Memory B cell (primary cell): ENCODE measurements around the gene SYMPK.

Experiments
- ATAC-seq: fragments of 150-1000 bp; cut with Tn5 transposase; 2 replicates; pipeline ENCODE4 v1.10.0; 2021; ENCODE audit warnings: low read depth, mild to moderate bottlenecking, moderate library complexity
- DNase-seq, 2 donors: peaks; one replicate each; pipeline ENCODE4 v3.0.0; 2022; ENCODE audit warnings: low spot score in 2 of 2
- H3K27ac Mint-ChIP-seq: one replicate; pipeline ENCODE4 v1.8.0; 2022; ENCODE audit warnings: mild to moderate bottlenecking, moderate library complexity, mixed read lengths
- H3K27me3 Mint-ChIP-seq: one replicate; pipeline ENCODE4 v1.8.0; 2022; ENCODE audit warnings: mixed read lengths
- H3K36me3 Mint-ChIP-seq: one replicate; pipeline ENCODE4 v1.8.0; 2022; ENCODE audit warnings: mild to moderate bottlenecking, mixed read lengths
- H3K4me1 Mint-ChIP-seq: one replicate; pipeline ENCODE4 v1.8.0; 2022; ENCODE audit warnings: mixed read lengths
- H3K4me3 Mint-ChIP-seq: one replicate; pipeline ENCODE4 v1.8.0; 2022; ENCODE audit warnings: mild to moderate bottlenecking, moderate library complexity, mixed read lengths
- H3K9me3 Mint-ChIP-seq: one replicate; pipeline ENCODE4 v1.8.0; 2022; ENCODE audit warnings: mixed read lengths

Gene SYMPK

DNA sequence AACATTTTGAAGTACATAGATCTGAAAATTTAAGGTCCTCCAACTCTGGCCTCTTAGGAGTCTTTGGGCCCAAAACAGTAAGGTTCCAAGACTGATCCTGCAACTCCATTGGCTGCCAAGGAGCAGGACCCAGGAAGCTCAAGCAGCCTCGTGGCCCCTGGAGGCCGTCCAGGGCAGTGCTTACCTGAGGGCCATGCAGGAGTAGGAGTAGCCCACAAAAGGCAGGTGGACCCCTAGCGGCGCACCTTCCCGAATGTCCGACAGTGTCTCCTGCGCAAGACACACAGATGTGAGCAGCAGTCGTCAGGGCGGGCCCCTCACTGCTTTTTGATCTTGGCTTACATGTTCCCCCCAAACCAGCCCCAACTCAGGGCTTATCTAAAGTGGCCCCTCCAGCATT is 88.2 kb downstream of the SYMPK start:
- H3K4me3 Mint-ChIP-seq, result no peak overlapping the region
- no peak for ATAC-seq
- H3K27ac Mint-ChIP-seq, result no peak overlapping the region
- H3K4me1 Mint-ChIP-seq, result peaks cover 21% of the 10 kb centered on the region
- DNase-seq, result no peak
- H3K9me3 Mint-ChIP-seq, result no peaks in the 10 kb centered on the region
- peaks cover 13% of the 10 kb centered on the region for H3K36me3 Mint-ChIP-seq
- peaks cover 6% of the 10 kb centered on the region for H3K27me3 Mint-ChIP-seq

DNA sequence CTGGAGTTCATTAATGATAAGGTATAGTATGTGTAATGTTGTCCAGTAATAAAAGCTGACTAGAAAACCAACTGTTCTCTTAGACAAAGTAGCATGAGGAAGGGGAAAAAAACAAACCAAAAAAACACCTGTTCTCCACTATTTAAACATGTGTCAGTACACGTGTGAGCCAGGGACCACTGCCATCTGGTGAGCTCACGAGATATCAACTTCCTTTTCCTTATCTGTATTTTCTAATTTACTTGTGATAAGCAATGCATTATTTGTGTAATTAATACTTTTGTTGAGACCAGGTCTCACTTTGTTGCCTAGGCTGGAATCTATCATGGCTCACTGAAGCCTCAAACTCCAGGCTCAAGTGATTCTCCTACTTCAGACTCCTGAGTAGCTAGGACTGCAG is 89.6 kb downstream of the SYMPK start:
- ATAC-seq, result no peak
- peaks cover 7% of the 10 kb centered on the region for H3K36me3 Mint-ChIP-seq

DNA sequence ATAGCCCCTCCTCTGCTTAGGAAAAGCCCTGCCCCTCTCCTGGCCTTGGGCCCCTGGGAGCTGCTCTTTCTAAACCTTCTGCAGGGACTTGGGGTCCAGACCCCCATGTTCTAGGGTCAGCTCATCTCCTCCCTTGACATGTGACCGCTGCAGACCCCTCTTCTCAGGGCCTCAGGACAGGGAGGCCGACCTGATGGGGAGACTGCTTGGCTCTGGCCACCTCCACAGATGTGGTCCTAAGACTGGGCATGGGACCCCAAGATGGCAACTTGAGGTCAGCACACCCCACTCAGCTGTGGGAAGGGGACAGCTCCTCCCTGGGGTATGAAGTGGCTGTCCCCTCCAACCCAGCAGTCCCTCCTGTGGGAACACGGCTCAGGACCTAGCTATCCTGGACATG is 90.0 kb downstream of the SYMPK start:
- no peak overlapping the region for H3K27ac Mint-ChIP-seq
- DNase-seq (no peak), ATAC-seq (no peak)
- H3K27me3 Mint-ChIP-seq, result no peaks in the 10 kb centered on the region
- peaks cover 16% of the 10 kb centered on the region for H3K4me1 Mint-ChIP-seq
- no peaks in the 10 kb centered on the region for H3K9me3 Mint-ChIP-seq
- no peak overlapping the region for H3K4me3 Mint-ChIP-seq
- peaks cover 6% of the 10 kb centered on the region for H3K36me3 Mint-ChIP-seq

More for the DNA sequence above, 89.6 kb downstream of the SYMPK start:
- peaks cover 16% of the 10 kb centered on the region for H3K4me1 Mint-ChIP-seq
- no peaks in the 10 kb centered on the region for H3K27me3 Mint-ChIP-seq
- DNase-seq, result no peak
- H3K9me3 Mint-ChIP-seq, result no peaks in the 10 kb centered on the region
- H3K4me3 Mint-ChIP-seq, result no peak overlapping the region
- no peak overlapping the region for H3K27ac Mint-ChIP-seq

DNA sequence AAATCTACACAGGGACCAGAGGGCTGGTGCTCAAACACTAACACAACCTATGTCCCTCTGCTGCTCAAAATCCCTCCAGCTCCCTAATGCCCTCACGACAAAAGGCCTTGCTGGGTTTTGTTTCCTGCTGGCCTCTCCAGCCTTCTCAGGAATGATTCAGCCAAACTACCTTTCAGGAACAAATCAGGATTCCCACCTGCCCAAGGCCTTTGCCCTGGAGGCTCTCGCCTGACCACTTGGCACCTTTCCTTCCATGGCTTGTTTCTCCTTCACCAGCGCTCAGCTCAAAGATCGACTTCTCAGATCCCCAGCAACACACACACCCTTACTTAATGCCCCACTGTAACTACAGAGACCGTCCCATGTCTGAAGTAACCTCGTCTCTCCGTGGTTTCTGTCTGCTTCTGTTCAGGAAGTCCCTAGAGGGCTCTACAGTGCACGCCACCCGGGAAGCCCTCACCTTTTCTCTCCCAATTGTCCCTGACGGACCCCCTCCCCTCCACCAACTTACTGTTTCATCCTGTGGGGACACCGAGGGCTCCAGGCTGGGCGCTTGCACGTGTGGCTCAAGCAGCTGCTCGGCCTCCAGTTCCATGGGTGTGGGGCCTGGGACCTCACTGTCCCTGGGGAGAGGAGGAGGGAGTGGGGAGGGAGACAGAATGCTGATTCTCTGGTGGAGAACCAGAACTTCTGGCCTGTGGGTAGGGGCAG is 90.7 kb downstream of the SYMPK start:
- Mint-ChIP-seq H3K36me3 (peaks cover 5% of the 10 kb centered on the region), H3K4me1 (peaks cover 18% of the 10 kb centered on the region), H3K4me3 (peak overlapping the region; percentile 24), H3K27ac (peak overlapping the region; percentile 23), H3K27me3 (peaks cover 2% of the 10 kb centered on the region), H3K9me3 (no peaks in the 10 kb centered on the region)
- ATAC-seq (no peak), DNase-seq (no peak)

DNA sequence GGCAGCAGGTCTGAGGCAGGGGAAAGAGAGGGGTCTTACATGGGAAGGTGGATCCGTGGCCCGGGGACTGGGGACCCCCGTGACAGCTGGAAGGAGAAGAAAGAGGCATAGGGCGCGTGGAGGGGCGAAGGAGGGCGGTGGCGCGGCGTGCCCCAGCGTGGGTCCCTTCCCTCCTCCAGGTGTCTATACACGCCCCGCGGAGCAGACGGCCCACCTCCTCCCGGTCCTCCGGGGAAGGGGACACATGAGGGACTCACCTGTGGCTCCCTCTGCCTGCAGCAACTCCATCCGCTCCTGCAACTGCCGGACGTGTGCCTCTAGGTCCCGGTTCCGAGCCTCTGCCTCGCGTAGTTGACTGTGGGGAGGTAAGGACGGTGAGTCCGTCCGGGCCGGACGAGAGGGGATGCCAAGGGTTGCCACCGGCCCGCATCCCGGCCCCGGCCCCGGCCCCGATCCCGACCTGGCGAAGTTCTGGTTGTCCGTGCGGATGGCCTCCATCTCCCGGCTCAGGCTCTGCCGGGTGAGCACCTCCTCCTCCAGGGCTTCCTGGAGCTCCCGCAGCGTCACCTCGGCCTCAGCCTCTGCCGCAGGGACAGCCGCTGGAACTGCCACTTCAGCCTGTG is 91.5 kb downstream of the SYMPK start:
- Mint-ChIP-seq H3K36me3 (no peaks in the 10 kb centered on the region), H3K27ac (peak overlapping the region; percentile 85), H3K4me1 (peaks cover 19% of the 10 kb centered on the region), H3K9me3 (no peaks in the 10 kb centered on the region), H3K27me3 (peaks cover 3% of the 10 kb centered on the region), H3K4me3 (peak overlapping the region; percentile 93)
- no peak for DNase-seq
- ATAC-seq, result no peak

DNA sequence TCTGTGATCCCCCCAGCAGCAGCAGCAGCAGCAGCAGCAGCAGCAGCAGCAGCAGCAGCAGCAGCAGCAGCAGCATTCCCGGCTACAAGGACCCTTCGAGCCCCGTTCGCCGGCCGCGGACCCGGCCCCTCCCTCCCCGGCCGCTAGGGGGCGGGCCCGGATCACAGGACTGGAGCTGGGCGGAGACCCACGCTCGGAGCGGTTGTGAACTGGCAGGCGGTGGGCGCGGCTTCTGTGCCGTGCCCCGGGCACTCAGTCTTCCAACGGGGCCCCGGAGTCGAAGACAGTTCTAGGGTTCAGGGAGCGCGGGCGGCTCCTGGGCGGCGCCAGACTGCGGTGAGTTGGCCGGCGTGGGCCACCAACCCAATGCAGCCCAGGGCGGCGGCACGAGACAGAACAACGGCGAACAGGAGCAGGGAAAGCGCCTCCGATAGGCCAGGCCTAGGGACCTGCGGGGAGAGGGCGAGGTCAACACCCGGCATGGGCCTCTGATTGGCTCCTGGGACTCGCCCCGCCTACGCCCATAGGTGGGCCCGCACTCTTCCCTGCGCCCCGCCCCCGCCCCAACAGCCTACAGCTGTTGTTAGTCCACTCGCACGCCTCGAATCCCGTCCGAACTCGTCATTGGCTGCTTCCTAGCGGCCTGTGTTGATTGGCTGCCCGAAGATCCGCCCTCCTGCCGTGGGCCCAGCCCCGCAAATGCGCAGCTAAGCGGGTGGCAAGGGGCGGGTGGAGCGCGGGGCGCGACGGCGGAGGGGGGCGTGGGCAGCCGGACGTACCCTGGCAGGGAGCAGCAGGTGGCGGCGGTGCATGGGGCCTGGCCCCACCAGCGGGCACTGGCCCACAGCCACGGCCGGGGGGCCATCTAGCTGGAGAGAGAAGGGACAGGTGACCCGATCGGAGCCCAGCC is 92.5 kb downstream of the SYMPK start:
- Mint-ChIP-seq H3K36me3 (no peaks in the 10 kb centered on the region), H3K27ac (peak overlapping the region; percentile 85), H3K9me3 (no peaks in the 10 kb centered on the region), H3K27me3 (peaks cover 8% of the 10 kb centered on the region), H3K4me1 (peaks cover 19% of the 10 kb centered on the region), H3K4me3 (peak overlapping the region; percentile 93)
- ATAC-seq (peak; percentile 68), DNase-seq (peak; percentile 93)

DNA sequence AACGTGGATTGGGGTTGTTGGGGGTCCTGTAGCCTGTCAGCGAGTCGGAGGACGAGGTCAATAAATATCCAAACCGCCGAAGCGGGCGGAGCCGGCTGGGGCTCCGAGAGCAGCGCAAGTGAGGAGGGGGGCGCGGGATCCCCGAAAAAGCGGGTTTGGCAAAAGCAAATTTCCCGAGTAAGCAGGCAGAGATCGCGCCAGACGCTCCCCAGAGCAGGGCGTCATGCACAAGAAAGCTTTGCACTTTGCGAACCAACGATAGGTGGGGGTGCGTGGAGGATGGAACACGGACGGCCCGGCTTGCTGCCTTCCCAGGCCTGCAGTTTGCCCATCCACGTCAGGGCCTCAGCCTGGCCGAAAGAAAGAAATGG is 93.1 kb downstream of the SYMPK start:
- H3K4me1 Mint-ChIP-seq, result peaks cover 19% of the 10 kb centered on the region
- peaks cover 10% of the 10 kb centered on the region for H3K27me3 Mint-ChIP-seq
- H3K9me3 Mint-ChIP-seq, result no peaks in the 10 kb centered on the region
- DNase-seq, result peak in 1 of 2 donors; percentile 74
- peak; percentile 38 for ATAC-seq
- no peaks in the 10 kb centered on the region for H3K36me3 Mint-ChIP-seq
- H3K4me3 Mint-ChIP-seq, result peak overlapping the region; percentile 93
- peak overlapping the region; percentile 85 for H3K27ac Mint-ChIP-seq

DNA sequence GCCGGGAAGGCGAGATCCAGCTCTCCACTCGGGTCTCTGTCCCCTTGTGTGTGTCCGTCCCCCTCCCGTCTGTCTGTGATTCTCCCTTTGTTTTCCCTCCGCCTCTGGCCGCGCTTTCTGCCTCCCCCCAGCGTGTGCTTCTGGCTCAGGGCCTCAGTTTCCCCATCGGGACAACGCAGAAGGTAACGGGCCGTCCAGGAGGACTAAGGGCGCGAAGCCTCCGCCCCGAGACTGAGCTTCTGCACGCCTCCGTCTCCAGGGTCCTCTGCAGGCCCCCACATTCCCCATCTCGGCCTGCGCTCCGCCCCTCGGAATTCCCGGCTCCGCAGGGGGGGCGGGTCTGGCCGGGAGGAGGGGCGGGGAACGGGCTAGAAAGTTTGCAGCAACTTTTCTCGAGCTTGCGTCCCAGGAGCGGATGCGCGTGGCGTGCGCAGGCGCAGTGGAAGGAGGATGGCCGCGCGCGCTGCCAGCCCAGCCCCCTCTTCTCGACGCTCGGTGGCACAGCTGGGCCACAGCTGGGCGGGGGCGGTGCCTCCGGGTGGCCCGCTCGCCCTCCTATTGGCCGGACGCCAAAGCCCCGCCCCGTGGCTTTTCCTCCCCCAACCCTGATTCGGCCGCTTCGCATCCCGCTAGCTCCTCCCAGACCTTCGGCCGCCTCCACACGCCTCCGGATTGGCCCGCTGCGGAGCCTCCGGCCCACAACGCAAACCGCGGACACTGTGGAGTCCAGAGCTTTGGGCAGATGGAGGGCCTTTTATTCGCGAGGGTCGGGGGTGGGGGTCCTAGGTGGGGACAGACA is 93.8 kb downstream of the SYMPK start, which contains the start of gene SIX5:
SIX5 (minus strand) TSS at position 269 of the 799 bp plus-strand sequence. CDS start 408 bp downstream, outside the sequence.
- Mint-ChIP-seq H3K36me3 (no peaks in the 10 kb centered on the region), H3K27ac (peak within 1 kb of the TSS; percentile 85), H3K9me3 (no peaks in the 10 kb centered on the region), H3K27me3 (peaks cover 12% of the 10 kb centered on the region), H3K4me3 (peak within 1 kb of the TSS; percentile 93), H3K4me1 (peaks cover 19% of the 10 kb centered on the region)
- DNase-seq (peak; percentile 83 to 96), ATAC-seq (peak; percentile 67)

DNA sequence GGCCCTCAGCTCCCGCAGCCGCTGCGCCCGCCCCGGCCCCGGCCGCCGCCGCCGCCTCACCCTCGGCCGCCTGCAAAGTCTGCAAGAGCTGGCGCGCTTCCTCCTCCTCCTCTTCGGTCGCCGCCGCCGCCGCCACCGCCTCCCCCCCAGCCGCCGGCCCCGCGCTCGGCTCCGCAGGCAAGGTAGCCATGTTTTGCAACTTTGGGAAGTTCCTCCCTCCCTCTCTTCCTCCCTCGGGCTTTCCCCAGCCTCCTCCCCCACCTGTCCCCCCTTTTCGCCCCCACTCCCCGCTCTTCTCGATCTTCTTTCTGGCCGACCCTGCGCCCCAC is 94.3 kb downstream of the SYMPK start:
- H3K27ac Mint-ChIP-seq, result peak overlapping the region; percentile 85
- ATAC-seq, result no peak
- no peaks in the 10 kb centered on the region for H3K9me3 Mint-ChIP-seq
- peak overlapping the region; percentile 93 for H3K4me3 Mint-ChIP-seq
- H3K27me3 Mint-ChIP-seq, result peaks cover 12% of the 10 kb centered on the region
- H3K4me1 Mint-ChIP-seq, result peaks cover 19% of the 10 kb centered on the region
- H3K36me3 Mint-ChIP-seq, result no peaks in the 10 kb centered on the region
- peak; percentile 41 to 54 for DNase-seq

DNA sequence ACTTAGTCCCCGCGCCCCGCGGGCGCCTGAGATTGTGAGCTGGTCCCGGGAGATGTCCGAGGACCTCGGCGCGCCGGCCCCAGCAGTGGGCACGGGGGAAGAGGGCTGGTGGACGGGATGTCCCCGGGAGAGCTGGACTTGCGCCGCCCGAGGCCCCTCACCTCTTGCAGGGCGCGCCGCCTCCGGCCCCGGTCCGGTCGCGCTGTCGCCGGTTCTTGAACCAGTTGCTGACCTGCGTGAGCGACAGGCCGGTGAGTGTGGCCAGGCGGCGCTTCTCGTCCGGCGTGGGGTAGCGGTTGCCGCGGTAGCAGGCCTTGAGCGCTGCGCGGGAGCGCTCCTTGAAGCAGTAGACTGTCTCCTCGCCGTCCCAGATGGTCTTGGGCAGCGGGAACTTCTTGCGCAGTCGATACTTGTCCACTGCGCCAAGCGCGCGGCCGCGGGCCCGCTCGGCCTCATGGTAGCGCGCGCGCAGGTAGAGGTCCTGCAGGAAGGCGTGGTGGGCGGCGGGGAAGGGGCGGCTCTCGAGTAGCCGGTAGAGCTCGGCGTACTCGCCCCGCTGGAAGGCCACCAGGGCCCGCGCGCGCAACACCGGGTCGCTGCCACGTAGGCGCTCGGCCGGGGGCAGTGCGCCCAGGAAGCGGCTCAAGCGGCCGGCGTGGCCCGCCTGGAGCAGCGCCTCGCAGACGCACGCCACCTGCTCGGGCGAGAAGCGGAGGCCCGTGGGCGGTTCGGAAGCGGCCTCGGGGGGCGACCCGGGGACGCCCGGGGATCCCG is 94.9 kb downstream of the SYMPK start:
- peak overlapping the region; percentile 81 for H3K4me3 Mint-ChIP-seq
- ATAC-seq, result no peak
- H3K36me3 Mint-ChIP-seq, result no peaks in the 10 kb centered on the region
- peak in 1 of 2 donors; percentile 50 for DNase-seq
- no peak overlapping the region for H3K27ac Mint-ChIP-seq
- peaks cover 12% of the 10 kb centered on the region for H3K27me3 Mint-ChIP-seq
- H3K4me1 Mint-ChIP-seq, result peaks cover 19% of the 10 kb centered on the region
- H3K9me3 Mint-ChIP-seq, result no peaks in the 10 kb centered on the region

DNA sequence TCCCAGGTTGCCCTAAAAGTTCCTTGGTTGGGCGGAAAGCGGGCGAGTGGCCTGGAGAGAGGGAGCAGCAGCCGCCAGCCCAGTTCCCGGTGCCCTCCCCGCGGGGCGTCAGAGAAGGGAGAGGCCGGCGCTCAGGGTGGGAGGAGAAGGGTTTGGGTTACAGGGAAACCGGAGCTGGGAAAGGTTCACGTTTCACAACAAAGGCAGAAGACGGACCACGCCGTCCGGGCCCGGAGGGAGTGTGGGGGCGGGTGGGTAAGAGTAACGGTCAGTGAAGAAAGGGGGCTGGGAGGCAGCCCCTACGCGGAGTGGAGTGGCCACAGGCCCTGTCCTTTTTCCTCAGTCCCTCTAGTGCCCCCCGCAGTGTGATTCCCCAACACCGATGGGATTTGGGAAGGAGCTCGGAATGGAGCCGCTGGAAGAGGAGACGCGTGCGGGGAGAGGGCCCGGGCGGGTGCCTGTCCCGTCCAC is 95.5 kb downstream of the SYMPK start:
- Mint-ChIP-seq H3K36me3 (no peaks in the 10 kb centered on the region), H3K27ac (no peak overlapping the region), H3K9me3 (no peaks in the 10 kb centered on the region), H3K4me3 (peak overlapping the region; percentile 76), H3K4me1 (peaks cover 18% of the 10 kb centered on the region), H3K27me3 (peaks cover 12% of the 10 kb centered on the region)
- no peak for ATAC-seq
- DNase-seq, result no peak

DNA sequence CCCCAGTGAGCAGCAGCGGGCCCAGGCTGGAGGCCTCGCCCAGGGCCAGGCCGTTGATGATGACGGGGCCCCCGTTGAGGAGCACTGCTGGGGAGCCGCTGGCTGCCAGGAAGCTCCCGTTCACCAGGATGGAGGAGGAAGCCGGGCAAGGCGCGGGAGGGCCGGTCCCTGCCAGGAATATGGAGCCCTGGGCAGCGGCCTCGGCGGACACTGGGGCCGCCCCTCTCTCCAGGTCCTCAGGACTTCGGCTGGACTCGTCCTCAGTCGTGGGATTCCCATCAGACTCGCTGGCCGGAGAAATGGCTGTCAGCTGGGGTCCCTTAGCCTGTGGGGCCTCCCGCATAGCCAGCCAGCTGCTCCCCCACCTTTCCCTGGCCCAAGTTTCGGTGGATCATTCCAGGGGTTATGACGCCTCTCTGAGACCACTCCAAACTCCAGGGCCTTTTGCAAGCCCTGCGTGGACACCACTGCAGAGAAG is 96.0 kb downstream of the SYMPK start:
- Mint-ChIP-seq H3K4me1 (peaks cover 14% of the 10 kb centered on the region), H3K36me3 (no peaks in the 10 kb centered on the region), H3K27me3 (peaks cover 13% of the 10 kb centered on the region), H3K4me3 (peak overlapping the region; percentile 76), H3K27ac (no peak overlapping the region), H3K9me3 (no peaks in the 10 kb centered on the region)
- no peak for ATAC-seq
- DNase-seq, result no peak
